ENCODE data around the gene NHSL2. TPM values are rescaled to one million over a fixed set of nuclear protein-coding genes. Genes with fewer than 3 reads are reported as not detected.
"Not testable (repeated sequence)": the region's sequence is repeated elsewhere in the genome, so short reads cannot be mapped to it uniquely, and the experiment has no call there.

Gene NHSL2
- total RNA-seq, 2 experiments from 2014 or later: 0.45 to 2.2 TPM

DNA sequence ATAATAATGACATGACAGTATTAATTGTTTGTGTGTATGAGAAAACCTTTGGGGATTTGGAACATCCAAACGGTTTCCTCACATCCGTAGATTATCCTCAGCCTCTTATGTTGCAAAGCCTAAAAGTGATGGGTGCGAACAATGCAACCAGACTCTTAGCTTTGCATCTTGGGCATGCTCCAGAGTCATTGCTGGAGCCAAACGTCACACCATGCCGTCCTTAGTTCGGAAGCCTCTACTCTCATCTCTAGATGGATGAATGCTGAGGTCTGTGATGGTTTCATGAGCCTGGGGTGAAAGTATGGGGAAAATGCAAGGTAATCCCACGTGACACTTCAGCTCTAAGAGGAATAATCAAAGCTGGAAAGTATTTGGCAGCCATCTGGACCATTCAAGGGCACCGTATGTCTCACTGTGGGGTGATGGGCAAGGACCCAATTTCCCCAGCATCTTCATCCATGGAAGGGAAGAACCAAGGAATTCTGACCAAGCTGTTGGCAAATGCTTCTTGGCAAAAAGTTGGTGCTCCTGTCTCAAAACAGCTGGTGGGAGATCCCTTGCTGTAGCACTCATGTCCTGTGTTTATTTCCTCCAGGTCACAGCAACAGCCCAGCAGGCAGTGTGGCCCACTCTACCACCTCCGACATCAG, 227.3 kb downstream of the NHSL2 start:
- CTCF ChIA-PET: no interaction called here
- peaks cover 54% of the 10 kb centered on the region for H3K27me3 Mint-ChIP-seq

DNA sequence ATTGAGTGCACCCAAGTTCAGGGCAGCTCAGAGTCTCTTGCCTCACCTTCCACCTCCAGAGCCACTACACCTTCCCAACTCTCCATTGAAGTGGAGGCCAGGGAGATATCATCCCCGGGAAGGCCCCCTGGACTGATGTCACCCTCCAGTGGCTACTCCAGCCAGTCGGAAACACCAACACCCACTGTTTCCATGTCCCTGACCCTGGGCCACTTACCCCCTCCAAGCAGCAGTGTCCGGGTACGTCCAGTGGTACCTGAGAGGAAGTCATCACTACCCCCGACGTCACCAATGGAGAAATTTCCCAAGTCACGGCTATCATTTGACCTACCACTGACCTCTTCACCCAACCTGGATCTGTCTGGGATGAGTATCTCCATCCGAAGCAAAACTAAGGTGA, 228.9 kb downstream of the NHSL2 start:
- Mint-ChIP-seq H3K9me3 (ENCODE audit: low read depth) (no peaks in the 10 kb centered on the region), H3K4me3 (no peak overlapping the region), H3K4me1 (peaks cover 29% of the 10 kb centered on the region), H3K36me3 (no peaks in the 10 kb centered on the region), H3K27ac (no peak overlapping the region), H3K27me3 (peaks cover 53% of the 10 kb centered on the region)
- no peak for ATAC-seq
- CTCF ChIA-PET: no interaction called here
- no peak for DNase-seq

More for the DNA sequence above, 227.3 kb downstream of the NHSL2 start:
- H3K36me3 Mint-ChIP-seq: no peaks in the 10 kb centered on the region
- H3K9me3 Mint-ChIP-seq (ENCODE audit: low read depth): no peaks in the 10 kb centered on the region
- DNase-seq (no peak), ATAC-seq (no peak)
- peaks cover 14% of the 10 kb centered on the region for H3K4me1 Mint-ChIP-seq
- H3K27ac Mint-ChIP-seq: no peak overlapping the region
- no peak overlapping the region for H3K4me3 Mint-ChIP-seq

DNA sequence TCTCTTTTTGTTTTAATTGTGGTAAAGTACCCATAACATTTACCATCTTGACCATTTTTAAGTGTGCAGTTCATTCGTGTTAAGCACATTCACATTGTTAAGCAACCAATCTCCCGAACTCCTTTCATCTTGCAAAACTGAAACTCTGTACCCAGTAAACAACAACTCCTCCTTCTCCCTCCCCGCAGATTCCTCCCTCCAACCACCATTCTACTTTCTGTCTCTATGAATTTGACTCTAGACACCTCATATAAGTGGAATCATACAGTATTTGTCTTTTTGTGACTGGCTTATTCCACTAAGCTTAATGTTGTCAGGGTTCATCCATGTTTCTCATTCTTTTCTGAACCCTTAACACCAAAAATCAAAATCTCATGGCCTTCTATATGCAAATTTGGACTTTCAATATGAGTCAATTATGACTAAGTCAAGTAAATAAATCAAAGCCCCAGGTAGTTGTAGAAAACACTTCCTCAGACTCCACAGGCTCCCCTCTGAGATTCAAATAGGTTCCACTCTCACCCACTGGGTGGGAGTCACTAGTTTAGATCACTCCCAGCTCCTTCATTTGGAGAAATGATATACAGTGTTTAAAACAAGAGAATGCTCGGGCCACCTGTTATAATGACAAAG, 230.8 kb downstream of the NHSL2 start:
- no peak overlapping the region for H3K27ac Mint-ChIP-seq
- CTCF ChIA-PET: interaction anchor here (1.4 kb wide), 1 partner anchor 15 kb away, joined by 3 read pairs; no protein-coding TSS in a partner anchor
- H3K9me3 Mint-ChIP-seq (ENCODE audit: low read depth): no peaks in the 10 kb centered on the region
- H3K27me3 Mint-ChIP-seq: peaks cover 53% of the 10 kb centered on the region
- no peak overlapping the region for H3K4me3 Mint-ChIP-seq
- H3K36me3 Mint-ChIP-seq: no peaks in the 10 kb centered on the region
- DNase-seq (no peak), ATAC-seq (no peak)
- H3K4me1 Mint-ChIP-seq: peaks cover 33% of the 10 kb centered on the region

DNA sequence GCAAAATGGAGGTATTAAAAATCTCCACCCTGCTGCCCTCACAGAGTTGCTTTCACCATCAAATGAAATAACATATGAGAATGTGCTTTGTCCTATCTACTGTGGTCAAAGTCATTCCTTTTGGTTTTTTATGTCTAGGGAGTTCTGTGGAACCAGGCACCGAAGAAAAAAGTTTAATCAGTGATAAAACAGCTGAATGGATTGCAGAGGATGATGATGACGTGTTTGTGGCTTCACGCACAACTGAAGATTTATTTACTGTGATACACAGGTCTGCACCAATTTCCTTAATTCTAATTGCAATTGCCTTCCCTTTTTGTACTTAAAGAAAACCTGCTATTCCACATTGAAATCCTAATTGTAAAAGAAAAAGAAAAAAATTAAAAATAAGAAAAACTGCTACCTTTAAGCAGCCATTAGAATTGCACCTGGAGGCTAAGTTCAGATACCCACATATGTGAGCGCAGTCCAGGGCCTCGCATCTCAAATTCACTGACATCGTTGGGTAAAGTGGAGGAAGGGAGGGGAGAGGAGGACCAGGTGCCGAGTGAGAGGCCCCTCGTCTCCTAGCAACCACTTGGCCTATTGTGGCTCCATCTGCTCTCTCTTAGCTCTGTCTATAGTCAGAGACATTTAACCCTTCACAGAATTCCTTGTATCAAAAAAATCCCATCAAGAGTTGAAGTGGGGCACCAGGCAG, 231.6 kb downstream of the NHSL2 start:
- DNase-seq (no peak), ATAC-seq (no peak)
- Mint-ChIP-seq H3K4me3 (no peak overlapping the region), H3K36me3 (no peaks in the 10 kb centered on the region), H3K4me1 (peaks cover 33% of the 10 kb centered on the region), H3K27ac (no peak overlapping the region), H3K9me3 (ENCODE audit: low read depth) (no peaks in the 10 kb centered on the region), H3K27me3 (peaks cover 60% of the 10 kb centered on the region)
- CTCF ChIA-PET: interaction anchor here (1.4 kb wide), 1 partner anchor 16 kb away, joined by 3 read pairs; no protein-coding TSS in a partner anchor

DNA sequence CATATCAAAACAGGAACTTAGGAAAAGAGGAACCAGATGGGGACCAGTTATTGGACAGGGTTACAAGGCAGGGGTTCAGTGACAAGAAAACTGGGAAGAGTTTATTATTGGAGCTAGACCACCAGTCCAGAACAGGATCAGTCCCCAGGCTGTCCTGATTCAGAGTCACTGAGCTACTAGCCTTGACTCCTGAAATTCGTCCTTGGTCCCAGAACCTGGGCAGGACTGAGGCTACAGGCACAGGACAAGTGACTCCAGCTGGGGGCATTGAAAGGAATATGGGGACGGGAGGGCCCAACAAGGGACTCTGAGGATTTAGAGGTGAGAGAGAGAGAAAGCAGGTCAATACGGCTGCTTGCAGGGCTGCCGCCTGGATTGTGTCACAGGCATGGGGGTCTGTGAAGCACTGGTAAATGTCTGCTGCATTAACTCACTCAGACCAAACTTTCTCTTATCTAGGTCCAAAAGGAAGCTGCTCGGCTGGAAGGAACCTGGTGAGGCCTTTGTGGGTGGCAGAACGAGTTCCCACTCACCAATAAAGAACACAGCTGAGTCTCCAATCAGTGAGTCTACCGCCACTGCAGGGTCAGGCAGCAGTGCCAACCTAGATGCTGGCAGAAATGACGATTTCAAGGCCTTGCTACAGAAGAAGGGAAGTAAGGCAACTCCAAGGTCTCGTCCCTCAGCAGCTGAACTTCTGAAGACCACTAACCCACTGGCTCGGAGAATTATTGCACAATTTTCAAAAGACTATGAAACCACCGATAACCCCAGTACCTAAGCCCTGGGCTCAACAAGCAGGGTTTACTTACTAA, 232.4 kb downstream of the NHSL2 start:
- H3K9me3 Mint-ChIP-seq (ENCODE audit: low read depth): no peaks in the 10 kb centered on the region
- CTCF ChIA-PET: interaction anchor here (1.2 kb wide), 1 partner anchor 10 kb away, joined by 4 read pairs; no protein-coding TSS in a partner anchor
- DNase-seq: no peak
- no peaks in the 10 kb centered on the region for H3K36me3 Mint-ChIP-seq
- ATAC-seq: no peak
- H3K4me3 Mint-ChIP-seq: no peak overlapping the region
- H3K27me3 Mint-ChIP-seq: peaks cover 65% of the 10 kb centered on the region
- H3K27ac Mint-ChIP-seq: no peak overlapping the region
- H3K4me1 Mint-ChIP-seq: peaks cover 33% of the 10 kb centered on the region

DNA sequence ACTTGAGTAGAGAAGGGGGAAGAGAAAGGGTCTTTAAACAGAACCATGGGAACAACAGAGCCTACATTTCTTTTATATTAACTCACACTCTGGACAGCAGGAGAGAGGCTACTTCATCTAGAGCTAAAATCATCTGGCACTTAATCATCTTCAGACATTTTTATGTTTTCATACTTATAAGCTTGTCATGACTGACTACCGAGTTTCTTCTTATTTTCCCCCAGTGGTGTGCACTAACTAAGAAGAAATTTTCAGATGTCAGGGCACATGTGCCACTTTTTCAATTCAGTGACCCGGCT, 232.9 kb downstream of the NHSL2 start:
- no peaks in the 10 kb centered on the region for H3K9me3 Mint-ChIP-seq (ENCODE audit: low read depth)
- CTCF ChIA-PET: interaction anchor here (1.1 to 1.2 kb wide), 2 partner anchors 10 to 122 kb away, joined by 3 to 4 read pairs; no protein-coding TSS in a partner anchor
- ATAC-seq (no peak), DNase-seq (no peak)
- H3K4me1 Mint-ChIP-seq: peaks cover 33% of the 10 kb centered on the region
- no peak overlapping the region for H3K4me3 Mint-ChIP-seq
- no peak overlapping the region for H3K27ac Mint-ChIP-seq
- H3K36me3 Mint-ChIP-seq: no peaks in the 10 kb centered on the region
- H3K27me3 Mint-ChIP-seq: peaks cover 62% of the 10 kb centered on the region

DNA sequence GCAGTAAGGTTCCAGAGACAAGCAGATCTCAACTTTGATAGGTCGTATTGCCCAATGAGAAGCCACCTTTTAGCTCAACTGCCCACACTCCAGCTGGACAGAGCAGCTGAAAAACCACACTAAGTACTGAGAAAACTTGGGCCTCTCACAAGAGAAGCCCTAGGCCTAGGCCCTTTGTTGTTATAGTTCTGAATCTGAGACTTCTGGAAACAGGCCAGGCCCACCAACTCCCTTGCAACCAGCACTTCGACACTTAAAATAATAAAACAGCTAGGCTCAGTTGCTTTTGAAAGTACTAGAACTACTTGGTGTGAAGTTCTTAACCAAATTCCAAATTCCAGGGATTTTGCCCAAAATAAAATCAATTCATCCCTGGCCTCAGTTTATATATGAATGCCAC, 234.5 kb downstream of the NHSL2 start:
- Mint-ChIP-seq H3K9me3 (ENCODE audit: low read depth) (no peaks in the 10 kb centered on the region), H3K4me3 (no peak overlapping the region), H3K27me3 (peaks cover 53% of the 10 kb centered on the region), H3K4me1 (peaks cover 33% of the 10 kb centered on the region), H3K27ac (no peak overlapping the region), H3K36me3 (no peaks in the 10 kb centered on the region)
- CTCF ChIA-PET: no interaction called here
- DNase-seq (no peak), ATAC-seq (no peak)

DNA sequence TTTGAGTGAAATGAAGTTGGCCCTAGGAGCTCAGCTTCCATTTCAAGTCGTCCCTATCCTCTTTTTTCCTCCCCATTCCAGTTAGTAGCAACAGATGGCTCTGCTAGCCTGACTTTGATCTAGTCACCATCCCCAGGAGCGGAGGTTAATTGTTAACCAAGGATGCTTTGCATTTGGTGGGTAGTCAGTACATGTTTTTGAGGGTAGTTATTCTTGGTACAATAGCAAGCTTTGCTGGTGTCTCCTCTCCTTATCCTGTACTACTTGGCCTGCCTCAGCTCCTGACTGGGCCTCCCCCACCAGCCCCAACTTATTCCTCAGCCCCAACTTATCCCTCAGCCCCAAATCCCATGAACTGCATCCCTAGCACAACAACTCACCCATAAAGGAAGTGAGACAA, 235.9 kb downstream of the NHSL2 start:
- CTCF ChIA-PET: no interaction called here
- H3K27ac Mint-ChIP-seq: no peak overlapping the region
- no peak for ATAC-seq
- DNase-seq: no peak
- H3K4me1 Mint-ChIP-seq: peaks cover 27% of the 10 kb centered on the region
- H3K36me3 Mint-ChIP-seq: no peaks in the 10 kb centered on the region
- H3K4me3 Mint-ChIP-seq: no peak overlapping the region
- peaks cover 49% of the 10 kb centered on the region for H3K27me3 Mint-ChIP-seq
- no peaks in the 10 kb centered on the region for H3K9me3 Mint-ChIP-seq (ENCODE audit: low read depth)

DNA sequence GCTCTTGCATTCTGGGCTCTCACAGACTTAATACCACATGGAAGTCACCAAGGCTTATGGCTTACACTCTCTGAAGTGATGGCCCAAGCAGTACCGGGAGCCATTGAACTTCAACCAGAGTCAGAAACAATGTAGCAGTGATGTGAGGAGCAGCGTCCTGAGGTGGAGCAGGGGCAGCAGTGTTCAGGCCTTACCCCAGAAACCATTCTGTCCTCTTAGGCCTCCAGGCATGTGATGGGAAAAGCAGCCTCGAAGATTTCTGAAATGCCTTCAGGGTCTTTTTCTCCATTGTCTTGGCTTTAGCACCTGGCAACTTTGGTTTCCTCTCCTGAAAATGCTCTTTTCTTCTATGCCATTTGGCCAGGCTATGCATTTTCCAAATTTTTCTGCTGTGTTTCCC, 248.1 kb downstream of the NHSL2 start:
- ATAC-seq (no peak), DNase-seq (no peak)
- CTCF ChIA-PET: no interaction called here
- Mint-ChIP-seq H3K27ac (no peak overlapping the region), H3K27me3 (peaks cover 17% of the 10 kb centered on the region), H3K36me3 (no peaks in the 10 kb centered on the region), H3K9me3 (ENCODE audit: low read depth) (no peaks in the 10 kb centered on the region), H3K4me3 (no peak overlapping the region), H3K4me1 (no peaks in the 10 kb centered on the region)

DNA sequence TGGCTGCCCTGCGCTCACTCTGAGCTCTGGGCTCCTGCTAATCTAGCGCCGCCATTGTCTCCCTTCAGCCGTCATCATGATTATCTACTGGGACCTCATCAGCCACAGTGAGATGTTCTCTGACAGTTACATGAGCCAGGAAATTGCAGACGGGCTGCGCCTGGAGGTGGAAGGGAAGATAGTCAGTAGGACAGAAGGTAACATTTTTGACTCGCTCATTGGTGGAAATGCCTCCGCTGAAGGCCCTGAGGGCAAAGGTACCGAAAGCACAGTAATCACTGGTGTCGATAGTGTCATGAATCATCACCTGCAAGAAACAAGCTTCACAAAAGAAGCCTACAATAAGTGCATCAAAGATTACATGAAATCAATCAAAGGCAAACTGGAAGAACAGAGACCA, 249.1 kb downstream of the NHSL2 start:
- Mint-ChIP-seq H3K4me1 (no peaks in the 10 kb centered on the region), H3K9me3 (ENCODE audit: low read depth) (no peaks in the 10 kb centered on the region), H3K27me3 (peaks cover 17% of the 10 kb centered on the region), H3K27ac (no peak overlapping the region), H3K4me3 (no peak overlapping the region), H3K36me3 (no peaks in the 10 kb centered on the region)
- no peak for DNase-seq
- CTCF ChIA-PET: no interaction called here
- ATAC-seq: no peak

DNA sequence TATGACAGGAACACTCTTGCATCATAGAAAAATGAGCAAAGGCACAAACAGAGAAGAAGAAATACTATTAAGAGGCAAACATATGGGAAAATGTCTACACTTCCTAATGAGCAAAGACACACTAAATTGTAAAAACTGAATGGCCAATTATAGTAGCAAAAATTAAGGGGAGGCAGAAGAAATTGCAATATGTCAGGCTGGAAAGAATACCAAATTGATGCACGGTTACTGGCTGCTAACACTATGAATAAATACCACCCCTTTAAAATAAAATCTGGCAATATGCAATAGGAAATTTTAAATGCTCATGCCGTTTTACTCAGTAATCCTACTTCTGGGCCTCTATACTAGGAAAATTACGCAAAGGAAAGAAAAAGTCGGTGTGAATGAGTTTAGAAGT, 254.9 kb downstream of the NHSL2 start:
- ATAC-seq (no peak), DNase-seq (no peak)
- Mint-ChIP-seq H3K27me3 (peaks cover 2% of the 10 kb centered on the region), H3K4me3 (no peak overlapping the region), H3K4me1 (peaks cover 8% of the 10 kb centered on the region), H3K27ac (no peak overlapping the region), H3K9me3 (ENCODE audit: low read depth) (no peaks in the 10 kb centered on the region), H3K36me3 (no peaks in the 10 kb centered on the region)
- CTCF ChIA-PET: no interaction called here

DNA sequence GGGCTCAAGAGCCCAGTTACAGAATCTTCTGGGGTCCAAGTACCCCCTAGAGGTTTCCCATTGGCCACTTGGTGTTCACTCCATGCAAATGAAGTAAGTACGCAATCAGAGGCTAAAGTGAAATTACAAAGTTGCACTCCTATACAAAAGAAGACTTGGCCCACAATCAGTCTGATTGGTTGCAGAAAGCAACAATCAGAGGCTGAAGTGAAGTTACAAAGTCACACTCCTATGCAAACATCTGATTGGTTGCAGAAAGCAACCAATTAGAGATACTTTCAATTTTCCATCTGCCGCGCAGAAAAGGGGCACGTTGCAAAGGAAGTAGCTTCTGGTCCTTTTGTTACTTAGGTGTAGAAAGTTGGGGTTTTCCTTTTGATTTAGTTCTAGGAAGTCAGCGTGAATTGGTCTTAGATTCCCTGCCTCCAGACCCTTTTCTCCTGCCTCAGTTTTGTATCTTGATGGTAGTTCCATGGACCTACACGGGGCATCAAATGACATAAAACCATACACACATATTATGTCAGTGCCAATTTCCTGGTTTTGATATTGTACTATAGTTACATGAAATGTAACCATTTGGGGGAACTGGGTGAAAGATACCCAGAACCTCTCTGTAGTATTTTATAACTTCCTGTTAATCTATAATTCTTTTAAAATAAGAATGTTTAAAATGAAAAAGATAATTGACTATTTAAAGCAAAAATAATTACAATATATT, 258.5 kb downstream of the NHSL2 start:
- peaks cover 8% of the 10 kb centered on the region for H3K4me1 Mint-ChIP-seq
- no peaks in the 10 kb centered on the region for H3K36me3 Mint-ChIP-seq
- H3K27ac Mint-ChIP-seq: peak overlapping the region; percentile 93
- CTCF ChIA-PET: no interaction called here
- H3K9me3 Mint-ChIP-seq (ENCODE audit: low read depth): no peaks in the 10 kb centered on the region
- DNase-seq (peak; percentile 67), ATAC-seq (peak; percentile 93)
- peak overlapping the region; percentile 68 for H3K4me3 Mint-ChIP-seq
- H3K27me3 Mint-ChIP-seq: peaks cover 2% of the 10 kb centered on the region

DNA sequence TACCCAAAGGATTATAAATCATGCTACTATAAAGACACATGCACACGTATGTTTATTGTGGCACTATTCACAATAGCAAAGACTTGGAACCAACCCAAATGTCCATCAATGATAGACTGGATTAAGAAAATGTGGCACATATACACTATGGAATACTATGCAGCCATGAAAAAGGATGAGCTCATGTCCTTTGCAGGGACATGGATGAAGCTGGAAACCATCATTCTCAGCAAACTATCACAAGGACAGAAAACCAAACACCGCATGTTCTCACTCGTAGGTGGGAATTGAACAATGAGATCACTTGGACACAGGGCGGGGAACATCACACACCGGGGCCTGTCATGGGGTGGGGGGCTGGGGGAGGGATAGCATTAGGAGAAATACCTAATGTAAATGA, 265.6 kb downstream of the NHSL2 start:
- H3K4me1 Mint-ChIP-seq; H3K27me3 Mint-ChIP-seq; H3K27ac Mint-ChIP-seq; H3K36me3 Mint-ChIP-seq; ATAC-seq; DNase-seq; CTCF ChIA-PET; H3K9me3 Mint-ChIP-seq (ENCODE audit: low read depth); H3K4me3 Mint-ChIP-seq: not testable (repeated sequence)

Measured in activated CD8-positive, alpha-beta memory T cell treated with anti-CD3 and anti-CD28 coated beads, Interleukin-2, amount 10 ng/mL, durations not matched to agents 7 days and 5 days (primary cell).